Measurements from ENCODE around the gene SLC4A4. TPM values are rescaled to one million over a fixed set of nuclear protein-coding genes. Genes with fewer than 3 reads are reported as not detected.

SLC4A4 gene
- total and polyA plus RNA-seq, 2 of the 8 experiments (the other 6 are each of a cell fraction or from before 2014, with no cell fraction given), result 0.67 to 2.8 TPM

- ChIA-PET CTCF (ENCODE audit: partially characterized antibody) (no interaction called here), POLR2A (ENCODE audit: partially characterized antibody) (no interaction called here)
- Histone ChIP-seq H3K23ac (ENCODE audit: insufficient read length) (no peak overlapping the region), H2BK120ac (replicated peaks; ENCODE audit: low read depth, low read length) (no peak overlapping the region), H2BK15ac (ENCODE audit: low read length) (no peak overlapping the region), H3K27ac (ENCODE audit: low read depth, low read length) (no peak overlapping the region), H3K4me2 (ENCODE audit: insufficient read depth in 1 of 2, low read depth in 2 of 2, low read length in 2 of 2) (no peak overlapping the region), H3K27me3 (replicated peaks in 1 of 4; ENCODE audit: control insufficient read depth in 3 of 4, extremely low read depth in 1 of 4, insufficient read depth in 3 of 4, low read length in 3 of 4) (no peaks in the 10 kb centered on the region), H3K79me2 (ENCODE audit: control insufficient read depth in 1 of 2, insufficient read depth in 2 of 2, low read length in 2 of 2) (no peaks in the 10 kb centered on the region), H3K4me1 (replicated peaks in 1 of 4; ENCODE audit: control insufficient read depth in 3 of 4, insufficient read depth in 4 of 4, low read length in 3 of 4) (no peaks in the 10 kb centered on the region), H3K56ac (replicated peaks; ENCODE audit: insufficient read length, low read depth, low read length) (no peak overlapping the region), H2AK5ac (ENCODE audit: low read depth, low read length) (no peak overlapping the region), H3K79me1 (ENCODE audit: low read depth, low read length) (no peaks in the 10 kb centered on the region), H4K5ac (ENCODE audit: insufficient read length, low read depth, low read length) (no peak overlapping the region), H2BK5ac (ENCODE audit: low read depth, low read length) (no peak overlapping the region), H3K23me2 (ENCODE audit: low read depth, low read length) (no peaks in the 10 kb centered on the region), H2BK12ac (ENCODE audit: low read depth, low read length) (no peak overlapping the region), H3K4ac (replicated peaks; ENCODE audit: insufficient read length, low read depth, low read length) (no peak overlapping the region), H3K18ac (ENCODE audit: extremely low read depth, low read length) (no peak overlapping the region), H3K14ac (ENCODE audit: insufficient read length) (no peak overlapping the region), H2AFZ (ENCODE audit: low read length) (no peak overlapping the region), H3K4me3 (ENCODE audit: extremely low read depth in 1 of 4, insufficient read depth in 2 of 4, low read depth in 3 of 4, low read length in 4 of 4) (no peak overlapping the region), H4K8ac (ENCODE audit: extremely low read depth, insufficient read depth, low read length) (no peak overlapping the region), H3K9me3 (ENCODE audit: insufficient read depth in 2 of 2, low read depth in 1 of 2, low read length in 1 of 2) (peaks cover 5 to 7% of the 10 kb centered on the region in 2 experiments; a peak in 3 of 4 replicates), H3K36me3 (ENCODE audit: control insufficient read depth in 2 of 4, insufficient read depth in 4 of 4, low read length in 3 of 4) (no peaks in the 10 kb centered on the region), H2BK20ac (ENCODE audit: low read length) (no peak overlapping the region), H4K20me1 (replicated peaks in 1 of 2; ENCODE audit: control insufficient read depth in 1 of 2, insufficient read depth in 2 of 2, low read length in 2 of 2) (no peaks in the 10 kb centered on the region), H4K91ac (replicated peaks; ENCODE audit: insufficient read length, low read length) (no peak overlapping the region), H3K9ac (replicated peaks in 1 of 4; ENCODE audit: extremely low read depth in 1 of 4, low read depth in 3 of 4, low read length in 3 of 4) (no peak overlapping the region)
- FAIRE-seq (no peak), DNase-seq (ENCODE audit: low read depth in 1 of 2, low spot score in 2 of 2) (no peak)
- TF ChIP-seq TEAD4 (IDR thresholded peaks at IDR 0.05; ENCODE audit: low read depth, low read length), result no peak
- TF ChIP-seq BACH1 (IDR thresholded peaks at IDR 0.05; ENCODE audit: low read length), result no peak
- TF ChIP-seq PHF8 (conservative IDR thresholded peaks at IDR 0.05; ENCODE audit: low read depth, low read length), result no peak
- TF ChIP-seq SAP30 (IDR thresholded peaks at IDR 0.05; ENCODE audit: insufficient read depth, insufficient replicate concordance, low read length), result no peak
Measured at GRCh38 chr4:71417150-71417549, 78.3 kb downstream of the SLC4A4 start.

Data from H1 (cell line).